DND-41 (cell line): Measurements from ENCODE around the gene SMIM3.

ENCODE experiments used
- CTCF ChIP-seq: IDR thresholded peaks from 2 replicates; pipeline ENCODE4 v1.5.1; 2012; ENCODE audit warnings: borderline replicate concordance, low read length, moderate library complexity, mild to moderate bottlenecking; ENCODE audit not compliant: poor library complexity, severe bottlenecking; ENCODE audit errors: extremely low read depth
- EZH2 ChIP-seq: IDR thresholded peaks from 3 replicates; pipeline ENCODE4 v1.6.1; 2012; ENCODE audit warnings: borderline replicate concordance, low read depth, mild to moderate bottlenecking, moderate library complexity, low read length, inconsistent platforms; ENCODE audit not compliant: severe bottlenecking

DNA sequence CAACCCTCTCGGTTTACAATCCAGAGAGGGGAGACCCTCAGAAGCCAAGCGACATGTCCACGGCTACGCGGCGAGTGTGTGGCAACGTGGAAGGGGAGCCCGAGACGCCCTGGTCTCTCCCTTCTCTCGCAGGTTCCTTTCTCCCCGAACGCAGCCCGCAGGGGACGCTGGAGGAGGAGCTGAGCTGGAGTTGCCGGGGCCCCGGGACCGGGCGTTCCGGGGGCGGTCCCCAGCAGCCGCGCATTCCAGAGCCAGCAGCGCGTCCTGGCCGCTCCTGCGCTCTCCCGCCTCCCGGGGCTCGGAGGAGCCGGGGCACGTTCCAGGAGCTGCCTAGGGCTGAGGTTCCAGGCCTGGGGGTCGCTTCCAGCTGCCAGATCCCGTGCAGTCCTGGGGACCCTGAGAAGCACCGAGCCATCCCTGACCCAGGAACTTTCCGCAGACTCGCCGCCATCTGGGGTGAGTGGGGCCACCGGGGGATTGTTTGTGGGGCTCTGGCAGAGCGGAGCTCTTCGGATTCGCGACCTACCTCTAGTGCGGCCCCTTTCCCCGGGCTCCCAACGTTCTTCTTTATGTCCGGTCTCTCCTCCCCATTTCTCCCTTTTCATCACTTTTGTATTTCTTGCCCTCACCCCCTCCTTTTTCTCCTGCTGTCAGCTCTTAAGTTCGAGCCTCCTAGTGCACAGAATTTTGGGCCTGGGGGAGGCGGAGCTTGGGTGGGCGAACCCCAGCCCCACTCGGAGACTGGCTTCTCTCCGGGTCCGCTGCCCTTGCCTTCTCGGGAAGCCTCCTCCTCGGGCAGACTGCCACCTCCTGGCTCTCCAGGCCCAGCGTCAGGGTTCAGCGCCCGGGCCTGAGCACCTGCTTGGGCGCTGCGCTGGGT is at the start of gene SMIM3:
- TF ChIP-seq CTCF (peak; percentile 81), EZH2 (no peak)
